GM19099 (cell line): ENCODE results near the gene ASCC2.

Experiments used
- POLR2A ChIP-seq: IDR thresholded peaks from 3 replicates; pipeline ENCODE4 v1.6.1; 2011; ENCODE audit warnings: low read depth; ENCODE audit not compliant: insufficient read length; ENCODE audit errors: extremely low read depth

Gene ASCC2

DNA sequence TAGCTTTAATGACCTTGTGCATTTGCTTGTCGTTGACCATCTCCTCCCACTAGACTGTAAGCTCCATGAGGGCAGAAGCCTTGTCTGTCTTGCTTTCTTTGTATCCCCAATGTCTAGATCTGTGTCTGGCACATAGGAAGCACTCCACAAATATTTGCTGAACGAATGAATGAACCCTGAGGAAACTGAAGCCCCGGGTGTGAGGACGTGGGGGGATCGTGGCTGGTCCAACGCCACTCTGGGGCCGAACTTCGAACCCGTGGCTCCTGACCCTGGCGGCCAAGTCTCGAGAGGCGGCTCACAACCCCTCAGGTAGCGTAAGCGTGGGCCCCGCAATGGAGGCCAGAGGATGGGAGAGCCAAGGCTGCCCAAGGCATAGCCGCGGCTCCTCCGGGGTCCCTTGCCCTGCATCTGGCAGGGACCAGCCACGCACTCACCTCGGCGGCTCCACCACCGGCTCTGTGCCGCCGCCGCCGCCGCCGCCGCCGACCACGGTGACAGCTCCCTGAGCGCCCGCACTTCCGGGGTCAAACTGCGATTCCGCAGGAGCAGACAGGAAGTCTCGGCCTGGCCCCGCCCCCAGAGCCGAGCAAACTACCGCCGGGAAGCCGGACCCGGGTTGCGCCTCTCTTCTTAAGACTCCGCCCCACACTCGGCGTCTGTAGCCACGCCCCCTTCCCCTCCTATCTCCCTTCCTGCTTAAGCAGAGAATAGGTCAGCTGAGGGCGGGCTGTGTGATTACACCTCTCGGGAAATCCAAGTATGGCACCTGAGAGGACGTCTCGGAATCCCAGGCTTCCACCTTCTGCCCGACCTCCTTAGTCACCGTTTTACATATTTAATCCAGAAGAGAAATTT is at the start of gene ASCC2:
TSS of gene ASCC2 (minus strand) at position 534 of the 858 bp plus-strand sequence. CDS start 5,949 bp downstream, outside the sequence.
- peak; percentile 88 for TF ChIP-seq POLR2A

- TF ChIP-seq POLR2A: no peak
These were observed 49.3 kb upstream of the ASCC2 start for GRCh38 chr22:29887358-29887757.

GRCh38 chr22:29886596-29886995 is 48.5 kb upstream of the ASCC2 start:
- no peak for TF ChIP-seq POLR2A

DNA sequence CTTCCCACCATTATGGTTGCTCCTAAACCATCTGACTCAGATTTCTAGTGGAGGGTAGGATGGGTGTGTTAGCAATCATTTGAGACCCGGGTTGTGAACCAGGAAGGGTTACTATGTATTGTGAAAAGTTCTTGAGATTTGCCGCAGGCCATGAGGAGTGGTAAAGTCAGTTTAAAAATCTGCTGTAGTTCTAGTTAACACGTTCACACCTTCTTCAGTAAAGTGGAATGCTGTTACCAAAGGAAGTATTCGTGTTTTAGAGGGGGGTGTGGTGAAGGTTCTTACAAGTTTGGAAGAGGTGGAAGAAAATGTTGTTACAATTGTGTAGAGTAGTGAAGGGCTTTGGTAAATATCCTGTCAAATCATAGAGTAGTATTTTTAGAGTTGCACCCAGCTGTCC is 47.5 kb upstream of the ASCC2 start:
- TF ChIP-seq POLR2A: no peak

- TF ChIP-seq POLR2A: no peak
These were observed 45.7 kb upstream of the ASCC2 start for GRCh38 chr22:29883775-29884097.

- peak; percentile 59 for TF ChIP-seq POLR2A
These were observed 45.1 kb upstream of the ASCC2 start, which contains the start of gene MTMR3 for GRCh38 chr22:29883045-29883774. TSS of gene MTMR3 (plus strand) at chr22:29883174. CDS start at chr22:29971060, 87,886 bp downstream.

- no peak for TF ChIP-seq POLR2A
These were observed 44.6 kb upstream of the ASCC2 start for GRCh38 chr22:29882716-29883044.

- TF ChIP-seq POLR2A: no peak
These were observed 41.7 kb upstream of the ASCC2 start for GRCh38 chr22:29879753-29880152.

DNA sequence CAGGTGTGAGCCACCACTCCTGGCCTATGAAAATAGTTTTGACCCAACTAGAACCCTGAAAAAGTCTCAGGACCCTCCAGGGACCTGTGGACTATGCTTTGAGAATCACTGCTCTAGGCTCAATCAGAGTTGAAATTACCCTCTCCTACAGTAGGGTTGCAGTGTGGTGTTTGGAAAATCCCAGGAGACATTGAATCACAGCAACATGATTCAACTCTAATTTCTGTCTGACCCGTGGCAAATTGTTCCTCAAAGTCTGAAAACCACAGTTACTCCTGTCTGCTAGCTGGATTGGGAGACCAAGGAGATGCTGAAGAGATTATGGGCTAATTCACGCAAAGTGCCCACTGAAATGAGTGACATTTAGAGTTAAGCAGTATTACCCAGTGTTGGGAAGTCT is 39.5 kb upstream of the ASCC2 start:
- TF ChIP-seq POLR2A: no peak

- TF ChIP-seq POLR2A: no peak
These were observed 35.9 kb upstream of the ASCC2 start for GRCh38 chr22:29873943-29874342.

DNA sequence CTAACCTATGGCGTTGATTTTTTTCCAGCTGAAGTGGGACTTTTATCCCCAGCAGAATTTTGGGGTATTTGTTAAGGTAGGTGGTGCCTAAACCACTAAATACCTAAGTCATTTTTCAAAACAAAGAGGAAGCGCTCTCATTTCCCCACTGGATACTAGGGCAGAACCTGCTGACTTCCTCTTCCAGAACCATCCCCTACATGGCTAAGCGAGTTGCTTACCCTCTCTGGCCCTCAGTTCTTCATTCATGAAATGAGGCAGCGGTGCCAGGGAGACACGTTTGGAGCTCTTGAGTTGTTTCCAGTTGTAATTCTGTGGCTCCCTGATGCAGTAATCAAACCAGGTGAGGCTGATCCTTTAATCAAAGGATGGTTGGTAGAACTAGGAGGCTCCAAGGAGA is 34.9 kb upstream of the ASCC2 start:
- no peak for TF ChIP-seq POLR2A

DNA sequence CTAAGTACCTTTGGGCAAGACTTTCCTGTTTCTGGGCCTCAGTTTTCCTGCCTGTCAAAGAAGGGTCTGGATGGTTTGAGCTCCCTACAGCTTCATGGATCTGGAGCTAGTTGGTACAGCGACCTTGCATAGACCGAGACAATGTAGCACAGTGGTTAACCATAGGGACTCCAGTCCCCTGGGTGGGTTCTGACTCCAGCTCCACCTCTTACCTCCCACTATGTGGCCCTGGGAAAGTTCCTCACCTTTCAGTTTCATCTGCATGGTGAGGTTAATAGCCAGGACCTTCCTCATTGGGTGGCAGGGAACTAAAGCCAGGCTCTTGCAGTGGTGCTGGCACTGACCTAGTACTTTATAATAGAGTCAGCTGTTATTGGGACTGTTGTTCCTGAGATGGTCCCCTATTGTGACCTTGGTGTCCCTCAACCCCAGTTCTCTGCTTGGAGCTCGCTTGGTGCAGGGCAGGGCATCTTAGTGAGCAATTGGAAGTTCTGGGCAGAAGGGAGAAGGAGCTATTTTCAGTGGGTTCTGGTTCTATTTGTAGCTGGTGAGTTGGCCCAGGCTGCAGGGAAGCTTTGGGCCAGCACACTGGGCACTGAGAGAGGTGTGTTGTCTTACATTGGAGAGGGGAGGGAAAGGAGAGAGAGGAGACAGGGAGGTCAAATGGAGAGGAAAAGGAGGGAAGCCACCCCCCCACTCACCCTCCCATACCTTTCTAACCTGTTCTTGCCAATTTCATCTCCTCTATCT is 34.2 kb upstream of the ASCC2 start:
- no peak for TF ChIP-seq POLR2A

GRCh38 chr22:29871684-29872083 is 33.6 kb upstream of the ASCC2 start:
- no peak for TF ChIP-seq POLR2A

- TF ChIP-seq POLR2A: no peak
These were observed 32.5 kb upstream of the ASCC2 start for GRCh38 chr22:29870574-29870973.

- TF ChIP-seq POLR2A: no peak
These were observed 29.8 kb upstream of the ASCC2 start for GRCh38 chr22:29867851-29868250.
